Right lobe of liver (tissue), 6 donors: ENCODE data around the gene IL1RAPL1. TPM values are rescaled to one million over a fixed set of nuclear protein-coding genes. Genes with fewer than 3 reads are reported as not detected.

Source experiments
- ATAC-seq, 4 donors: fragments of 200-7000 bp; cut with Tn5 transposase; one replicate each; pipeline ENCODE4 v1.9.1; 2020; ENCODE audit warnings: mild to moderate bottlenecking in 4 of 4, moderate library complexity in 4 of 4
- DNase-seq, 3 donors: peaks; one replicate each; pipeline ENCODE4 v3.0.0-alpha.2; 2020
- H3K27ac ChIP-seq, 3 donors: fragments of 200-600 bp; one replicate each; pipeline ENCODE4 v1.8.0; 2022
- H3K27me3 ChIP-seq, 2 donors: fragments of 200-600 bp; one replicate each; pipeline ENCODE4 v1.8.0; 2022
- H3K36me3 ChIP-seq, 4 donors: fragments of 200-600 bp; sonication (generic) in 1 of 4; one replicate each; pipeline versions ENCODE4 v1.5.1 to v1.8.0; 2017 to 2022; ENCODE audit warnings: control low read depth in 1 of 4
- H3K4me1 ChIP-seq, 4 donors: fragments of 200-600 bp; sonication (generic) in 1 of 4; one replicate each; pipeline versions ENCODE4 v1.5.1 to v1.8.0; 2017 to 2022; ENCODE audit warnings: control low read depth in 1 of 4
- H3K4me3 ChIP-seq, 3 donors: fragments of 200-600 bp; one replicate each; pipeline ENCODE4 v1.8.0; 2022
- H3K9me3 ChIP-seq, 4 donors: fragments of 200-600 bp; sonication (generic) in 1 of 4; one replicate each; pipeline versions ENCODE4 v1.5.1 to v1.8.0; 2017 to 2022; ENCODE audit warnings: control low read depth in 1 of 4
- CTCF ChIP-seq, 4 donors: fragments of 200-600 bp in 3 of 4; fragments of 450-650 bp in 1 of 4; IDR thresholded peaks; one replicate each; pipeline versions ENCODE4 v1.5.1 to v1.8.0; 2016 to 2022; ENCODE audit warnings: antibody characterized with exemption in 4 of 4, mild to moderate bottlenecking in 2 of 4
- POLR2A ChIP-seq: fragments of 450-650 bp; IDR thresholded peaks from one replicate; pipeline ENCODE4 v1.6.1; 2017; ENCODE audit warnings: antibody characterized with exemption, mild to moderate bottlenecking
- WGBS: methylation state at CpG from one replicate; pipeline ENCODE4 v1.1.6; 2018; ENCODE audit warnings: low coverage, low lambda C conversion rate; ENCODE audit not compliant: insufficient coverage; ENCODE audit errors: missing lambda C conversion rate; 5-methylcytosine and 5-hydroxymethylcytosine counted together
- intact Hi-C, 2 donors: fragments of 100-400 bp; cut with DNase I; formaldehyde crosslinking; loops; one replicate each; pipeline versions ENCODE4 v1.11.2 to v1.14.1; 2022
- long read RNA-seq: library from polyadenylated mRNA; unstranded; transcript quantifications from one replicate; pipeline ENCODE4 v2.0.0, GENCODE V29; 2019
- total RNA-seq, 6 experiments: library from RNA; depleted of rRNA in 2 of 6; stranded (reverse); fragments of >200 nt in 2 of 6; fragmentation: NEBNext Ultra II Directional in 3 of 6; extraction: Animal tissue kit (Norgen Biotek cat#: 25700) in 3 of 6; gene quantifications; one replicate each; pipeline versions ENCODE4 v1.1.0 to v1.2.4, GENCODE V29; 2016 to 2023
- donor health status: DM: no; HTN: yes; CAD: no.
- donor health status: DM: no; HTN: no; CAD: no.
- donor health status: DM: no; HTN: no; CAD: no.
- donor health status: DM: no; HTN: yes; CAD: no.
- donor health status: DM: no; HTN: yes; CAD: no.

The IL1RAPL1 gene
- not detected for total RNA-seq
- long read RNA-seq: 0 reads

- ATAC-seq: peak; percentile 80 to 92 (median 90)
Measured at GRCh38 chrX:28586981-28587551, at the start of gene IL1RAPL1. IL1RAPL1 (plus strand) TSS chrX:28587446.

GRCh38 chrX:28542791-28543190 lies 44.5 kb upstream of the IL1RAPL1 start:
- DNase-seq (no peak), ATAC-seq (peak in 3 of 4 donors; percentile 43 to 69 (median 57))
- intact Hi-C loops: no loop called here
- TF ChIP-seq POLR2A (no peak), CTCF (IDR thresholded peaks at IDR 0.05) (no peak)
- Histone ChIP-seq H3K27ac (no peak overlapping the region), H3K4me1 (no peaks in the 10 kb centered on the region), H3K9me3 (no peaks in the 10 kb centered on the region), H3K36me3 (no peaks in the 10 kb centered on the region), H3K4me3 (no peak overlapping the region), H3K27me3 (no peaks in the 10 kb centered on the region)
- 56% methylated on average over 2 of the region's 2 CpGs for WGBS

More at GRCh38 chrX:28586981-28587551, at the start of gene IL1RAPL1:
- Histone ChIP-seq H3K4me1 (no peaks in the 10 kb centered on the region), H3K36me3 (no peaks in the 10 kb centered on the region), H3K4me3 (peak within 1 kb of the TSS; percentile 10 to 30 (median 14)), H3K27ac (no peak within 1 kb of the TSS), H3K9me3 (no peaks in the 10 kb centered on the region), H3K27me3 (no peaks in the 10 kb centered on the region)
- WGBS: 7% methylated on average over 15 of the region's 15 CpGs
- intact Hi-C loops: no loop called here
- no peak for TF ChIP-seq POLR2A
- TF ChIP-seq CTCF (IDR thresholded peaks at IDR 0.05): peak; percentile 16 to 45 (median 31)
- no peak for DNase-seq

DNA sequence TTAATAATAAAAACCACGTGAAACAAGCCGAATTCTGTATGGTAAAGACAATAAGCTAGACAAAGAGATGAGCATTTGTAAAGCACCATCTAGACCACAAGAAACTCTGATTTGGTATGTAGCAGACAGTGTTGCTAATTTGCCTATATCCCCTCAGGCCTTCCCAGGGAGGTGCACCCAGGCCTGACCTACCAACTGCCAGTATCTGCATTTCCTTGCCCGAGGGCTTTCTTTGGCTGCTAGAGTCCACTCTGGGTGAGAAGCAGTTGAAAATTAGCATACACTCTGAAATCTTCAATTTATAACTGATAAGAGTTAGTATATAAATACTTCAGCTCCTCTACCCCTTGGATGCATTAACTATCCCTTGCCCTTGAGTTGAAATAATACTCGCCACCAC lies 37.4 kb upstream of the IL1RAPL1 start:
- intact Hi-C loops: no loop called here
- Histone ChIP-seq H3K4me3 (no peak overlapping the region), H3K27me3 (no peaks in the 10 kb centered on the region), H3K4me1 (peaks cover 0 to 7% (median 0%) of the 10 kb centered on the region in 4 donors), H3K36me3 (no peaks in the 10 kb centered on the region), H3K9me3 (no peaks in the 10 kb centered on the region), H3K27ac (no peak overlapping the region)
- 60% methylated on average over 3 of the region's 4 CpGs for WGBS
- TF ChIP-seq CTCF (IDR thresholded peaks at IDR 0.05): no peak
- TF ChIP-seq POLR2A: no peak
- DNase-seq: no peak
- no peak for ATAC-seq

GRCh38 chrX:28550331-28550872 lies 36.8 kb upstream of the IL1RAPL1 start:
- ATAC-seq: no peak
- TF ChIP-seq CTCF (IDR thresholded peaks at IDR 0.05) (no peak), POLR2A (no peak)
- Histone ChIP-seq H3K27me3 (no peaks in the 10 kb centered on the region), H3K36me3 (no peaks in the 10 kb centered on the region), H3K4me3 (no peak overlapping the region), H3K9me3 (no peaks in the 10 kb centered on the region), H3K4me1 (peaks cover 0 to 7% (median 0%) of the 10 kb centered on the region in 4 donors), H3K27ac (no peak overlapping the region)
- 71% methylated on average over 8 of the region's 8 CpGs for WGBS
- intact Hi-C loops: no loop called here
- DNase-seq: no peak
